Ishikawa (cell line): ENCODE measurements around the gene KCNIP4.

Experiments used
- CEBPB ChIP-seq: IDR thresholded peaks from 2 replicates; pipeline ENCODE4 v1.6.1; 2012
- EGR1 ChIP-seq: IDR thresholded peaks from 2 replicates; pipeline ENCODE4 v1.6.1; 2012
- EP300 ChIP-seq: IDR thresholded peaks from 2 replicates; pipeline ENCODE4 v1.6.1; 2012; ENCODE audit warnings: borderline replicate concordance
- FOXM1 ChIP-seq: IDR thresholded peaks from 2 replicates; pipeline ENCODE4 v1.6.1; 2012; ENCODE audit warnings: low read depth, borderline replicate concordance
- TAF1 ChIP-seq: IDR thresholded peaks from 2 replicates; pipeline ENCODE4 v1.6.1; 2012; ENCODE audit warnings: low read depth, mild to moderate bottlenecking
- TCF12 ChIP-seq: IDR thresholded peaks from 2 replicates; pipeline ENCODE4 v1.6.1; 2012; ENCODE audit warnings: low read depth
- TEAD4 ChIP-seq: IDR thresholded peaks from 2 replicates; pipeline ENCODE4 v1.6.1; 2012
- YY1 ChIP-seq: IDR thresholded peaks from 2 replicates; pipeline ENCODE4 v1.6.1; 2012; ENCODE audit warnings: low read depth
- TF ChIP-seq, protein P1 (sequence below): IDR thresholded peaks from 2 replicates; pipeline ENCODE4 v1.6.1; 2012
- TF ChIP-seq, protein P2 (sequence below): IDR thresholded peaks from 2 replicates; pipeline ENCODE4 v1.6.1; 2012
- TF ChIP-seq, protein P3 (sequence below): IDR thresholded peaks from 2 replicates; pipeline ENCODE4 v1.6.1; 2012; ENCODE audit warnings: low read depth, mild to moderate bottlenecking

DNA sequence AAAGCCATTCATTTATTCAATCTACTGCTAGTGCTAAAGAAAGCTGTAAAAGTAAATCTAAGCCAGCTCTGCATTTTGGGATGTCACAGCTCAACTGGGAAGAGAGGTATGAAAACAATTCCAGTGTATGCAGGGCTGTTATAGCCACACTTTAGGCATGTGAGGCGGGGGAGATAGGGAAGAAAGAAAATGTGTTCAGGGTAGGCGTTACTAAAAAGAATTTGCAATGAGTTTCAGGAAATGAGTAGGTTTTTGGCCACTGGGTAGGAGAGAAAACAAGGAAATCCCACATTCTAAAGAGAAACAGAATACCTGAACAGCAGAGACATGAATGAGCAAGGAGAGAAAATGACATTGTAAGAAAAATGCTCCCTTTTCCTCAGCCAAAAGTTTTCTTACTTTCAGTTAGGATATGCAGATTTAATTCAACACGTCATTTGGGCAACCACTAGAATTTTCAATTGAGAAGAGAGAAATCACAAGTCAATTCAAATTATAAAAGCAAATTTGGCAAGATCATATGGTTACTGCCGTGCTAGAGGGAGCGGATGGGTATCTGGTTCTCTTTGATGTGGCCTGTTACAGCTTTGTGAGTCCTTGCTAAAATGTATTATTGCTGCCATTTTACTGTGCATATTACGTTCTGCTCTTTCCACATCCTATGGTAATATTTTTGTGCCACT is 226.3 kb downstream of the KCNIP4 start:
- TF ChIP-seq CEBPB: no peak
- no peak for TF ChIP-seq FOXM1
- no peak for TF ChIP-seq EP300
- TF ChIP-seq, protein P1, sequence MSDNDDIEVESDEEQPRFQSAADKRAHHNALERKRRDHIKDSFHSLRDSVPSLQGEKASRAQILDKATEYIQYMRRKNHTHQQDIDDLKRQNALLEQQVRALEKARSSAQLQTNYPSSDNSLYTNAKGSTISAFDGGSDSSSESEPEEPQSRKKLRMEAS: no peak
- TF ChIP-seq, protein P2, sequence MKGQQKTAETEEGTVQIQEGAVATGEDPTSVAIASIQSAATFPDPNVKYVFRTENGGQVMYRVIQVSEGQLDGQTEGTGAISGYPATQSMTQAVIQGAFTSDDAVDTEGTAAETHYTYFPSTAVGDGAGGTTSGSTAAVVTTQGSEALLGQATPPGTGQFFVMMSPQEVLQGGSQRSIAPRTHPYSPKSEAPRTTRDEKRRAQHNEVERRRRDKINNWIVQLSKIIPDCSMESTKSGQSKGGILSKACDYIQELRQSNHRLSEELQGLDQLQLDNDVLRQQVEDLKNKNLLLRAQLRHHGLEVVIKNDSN: no peak
- TF ChIP-seq, protein P3, sequence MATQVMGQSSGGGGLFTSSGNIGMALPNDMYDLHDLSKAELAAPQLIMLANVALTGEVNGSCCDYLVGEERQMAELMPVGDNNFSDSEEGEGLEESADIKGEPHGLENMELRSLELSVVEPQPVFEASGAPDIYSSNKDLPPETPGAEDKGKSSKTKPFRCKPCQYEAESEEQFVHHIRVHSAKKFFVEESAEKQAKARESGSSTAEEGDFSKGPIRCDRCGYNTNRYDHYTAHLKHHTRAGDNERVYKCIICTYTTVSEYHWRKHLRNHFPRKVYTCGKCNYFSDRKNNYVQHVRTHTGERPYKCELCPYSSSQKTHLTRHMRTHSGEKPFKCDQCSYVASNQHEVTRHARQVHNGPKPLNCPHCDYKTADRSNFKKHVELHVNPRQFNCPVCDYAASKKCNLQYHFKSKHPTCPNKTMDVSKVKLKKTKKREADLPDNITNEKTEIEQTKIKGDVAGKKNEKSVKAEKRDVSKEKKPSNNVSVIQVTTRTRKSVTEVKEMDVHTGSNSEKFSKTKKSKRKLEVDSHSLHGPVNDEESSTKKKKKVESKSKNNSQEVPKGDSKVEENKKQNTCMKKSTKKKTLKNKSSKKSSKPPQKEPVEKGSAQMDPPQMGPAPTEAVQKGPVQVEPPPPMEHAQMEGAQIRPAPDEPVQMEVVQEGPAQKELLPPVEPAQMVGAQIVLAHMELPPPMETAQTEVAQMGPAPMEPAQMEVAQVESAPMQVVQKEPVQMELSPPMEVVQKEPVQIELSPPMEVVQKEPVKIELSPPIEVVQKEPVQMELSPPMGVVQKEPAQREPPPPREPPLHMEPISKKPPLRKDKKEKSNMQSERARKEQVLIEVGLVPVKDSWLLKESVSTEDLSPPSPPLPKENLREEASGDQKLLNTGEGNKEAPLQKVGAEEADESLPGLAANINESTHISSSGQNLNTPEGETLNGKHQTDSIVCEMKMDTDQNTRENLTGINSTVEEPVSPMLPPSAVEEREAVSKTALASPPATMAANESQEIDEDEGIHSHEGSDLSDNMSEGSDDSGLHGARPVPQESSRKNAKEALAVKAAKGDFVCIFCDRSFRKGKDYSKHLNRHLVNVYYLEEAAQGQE: no peak
- TF ChIP-seq TAF1: no peak
- TF ChIP-seq TEAD4: no peak
- TF ChIP-seq EGR1: no peak
- no peak for TF ChIP-seq TCF12
- no peak for TF ChIP-seq YY1
